HG02852 (cell line): ENCODE measurements around the gene LAG3.
"Not testable (repeated sequence)": the region's sequence is repeated elsewhere in the genome, so short reads cannot be mapped to it uniquely, and the experiment has no call there.

Experiments
- ATAC-seq: cut with Tn5 transposase; IDR thresholded peaks from one replicate; pipeline ENCODE4 v1.9.1; 2021; ENCODE audit warnings: mild to moderate bottlenecking, moderate library complexity; ENCODE audit not compliant: unreplicated experiment

Gene LAG3

DNA sequence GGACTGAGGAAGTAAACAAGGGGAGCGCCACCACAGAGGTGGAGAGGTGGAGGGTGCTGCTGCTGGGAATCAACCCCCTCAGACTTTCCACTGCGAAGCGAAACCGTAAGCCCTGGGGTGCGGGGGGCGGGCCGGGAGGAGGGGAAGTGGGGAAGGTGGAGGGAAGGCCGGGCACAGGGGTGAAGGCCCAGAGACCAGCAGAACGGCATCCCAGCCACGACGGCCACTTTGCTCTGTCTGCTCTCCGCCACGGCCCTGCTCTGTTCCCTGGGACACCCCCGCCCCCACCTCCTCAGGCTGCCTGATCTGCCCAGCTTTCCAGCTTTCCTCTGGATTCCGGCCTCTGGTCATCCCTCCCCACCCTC is at the start of gene LAG3:
TSS of gene LAG3 (plus strand) at position 190 of the 365 bp plus-strand sequence. CDS start 333 bp downstream, outside the sequence.
- no peak for ATAC-seq

DNA sequence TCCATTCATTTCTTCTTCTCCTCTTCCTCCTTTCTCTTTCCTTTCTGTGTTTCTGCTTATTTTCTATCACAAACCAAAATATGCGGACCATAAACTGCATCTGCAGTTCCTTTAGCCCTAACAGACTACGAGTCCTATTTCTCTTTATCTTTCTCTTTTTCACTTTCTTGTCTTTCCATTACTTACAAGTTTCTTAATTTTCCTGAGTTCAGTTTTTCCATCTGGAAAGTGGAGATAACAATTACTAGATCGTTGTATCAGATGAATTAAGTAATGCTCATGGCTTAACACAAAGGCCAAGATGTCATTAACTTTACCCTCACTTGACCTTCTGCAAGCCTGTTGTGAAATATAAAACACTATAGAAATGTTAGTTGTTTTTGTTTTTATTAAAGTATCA is 49.5 kb upstream of the LAG3 start:
- ATAC-seq = no peak

DNA sequence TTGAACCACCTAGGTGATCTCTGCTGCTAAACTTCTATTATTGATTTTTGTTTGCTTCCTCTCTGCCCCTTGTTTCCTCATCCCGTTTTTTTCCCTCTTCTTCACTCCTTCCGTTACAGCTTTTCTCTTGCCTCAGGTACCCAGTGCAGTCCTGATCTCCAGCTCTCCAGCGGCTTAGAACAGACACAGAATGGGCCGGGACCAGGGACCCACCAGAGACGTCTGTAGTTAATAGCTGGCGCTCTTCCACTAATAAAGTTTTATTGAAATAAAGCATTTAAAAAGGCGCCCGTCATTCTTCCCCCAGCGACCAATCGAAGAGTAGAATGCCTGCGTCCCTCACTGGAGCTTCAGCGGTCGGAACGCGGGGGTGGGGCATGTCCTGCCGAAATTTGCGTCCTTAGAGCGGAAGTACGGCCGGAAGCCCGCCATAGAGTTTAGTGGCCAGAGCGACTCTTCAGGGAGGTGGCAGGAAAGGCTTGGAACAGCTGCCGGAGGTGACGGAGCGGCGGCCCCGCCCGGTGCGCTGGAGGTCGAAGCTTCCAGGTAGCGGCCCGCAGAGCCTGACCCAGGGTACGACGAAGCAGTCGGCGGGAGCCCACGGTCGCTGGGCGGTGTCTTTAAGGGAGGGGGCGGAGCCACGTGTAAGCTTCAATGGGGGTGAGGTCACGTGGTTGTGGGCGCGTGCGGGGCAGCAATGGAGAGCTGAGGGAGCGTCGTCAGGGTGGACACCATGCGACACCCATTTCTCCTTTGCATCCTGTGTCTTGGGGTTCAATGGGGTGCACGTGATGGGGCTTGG is 48.5 kb upstream of the LAG3 start, which contains the start of gene COPS7A:
TSS of gene COPS7A (plus strand) at position 440 of the 802 bp plus-strand sequence. CDS start 611 bp downstream, outside the sequence.
- ATAC-seq = peak; percentile 91

DNA sequence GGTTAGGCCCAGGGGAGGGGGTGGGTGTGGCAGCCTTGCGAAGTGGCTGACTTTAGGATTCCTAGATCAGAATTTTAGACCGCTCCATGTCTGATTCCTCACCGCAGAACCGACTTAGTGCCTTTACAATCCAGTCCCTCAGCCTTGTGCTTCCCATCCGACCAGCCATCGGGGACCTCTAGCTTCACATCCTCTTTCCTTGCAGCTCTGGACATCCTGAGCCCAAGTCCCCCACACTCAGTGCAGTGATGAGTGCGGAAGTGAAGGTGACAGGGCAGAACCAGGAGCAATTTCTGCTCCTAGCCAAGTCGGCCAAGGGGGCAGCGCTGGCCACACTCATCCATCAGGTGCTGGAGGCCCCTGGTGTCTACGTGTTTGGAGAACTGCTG is 47.9 kb upstream of the LAG3 start:
- peak; percentile 25 for ATAC-seq

DNA sequence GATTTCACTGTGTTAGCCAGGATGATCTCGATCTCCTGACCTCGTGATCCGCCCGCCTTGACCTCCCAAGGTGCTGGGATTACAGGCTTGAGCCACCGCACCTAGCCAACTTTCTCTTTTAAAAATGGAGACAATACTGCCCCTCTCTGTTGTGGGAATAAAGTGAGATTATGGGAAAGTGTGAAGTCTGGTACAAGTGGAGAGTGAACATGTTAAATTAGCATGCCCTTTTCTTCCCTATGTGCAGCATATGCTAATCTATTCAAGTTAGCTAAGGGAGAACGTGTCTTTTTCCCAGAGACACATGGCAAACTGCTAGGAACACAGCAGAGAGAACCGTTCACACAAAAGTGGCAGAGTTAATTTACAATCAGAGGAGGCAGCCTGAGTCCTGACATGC is 47.0 kb upstream of the LAG3 start:
- ATAC-seq = no peak

DNA sequence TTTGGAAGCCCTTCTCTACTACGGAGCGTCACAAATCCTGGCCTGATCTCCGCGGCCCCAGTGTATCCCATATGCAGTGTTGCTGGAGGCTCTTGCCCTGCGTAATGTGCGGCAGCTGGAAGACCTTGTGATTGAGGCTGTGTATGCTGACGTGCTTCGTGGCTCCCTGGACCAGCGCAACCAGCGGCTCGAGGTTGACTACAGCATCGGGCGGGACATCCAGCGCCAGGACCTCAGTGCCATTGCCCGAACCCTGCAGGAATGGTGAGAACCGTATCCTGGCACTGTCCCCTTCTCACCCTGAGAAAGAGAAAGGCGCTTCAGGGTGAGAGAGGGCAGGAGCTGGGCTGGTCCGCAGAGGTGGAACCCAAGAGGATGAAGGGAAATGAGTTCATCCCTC is 43.1 kb upstream of the LAG3 start:
- no peak for ATAC-seq

DNA sequence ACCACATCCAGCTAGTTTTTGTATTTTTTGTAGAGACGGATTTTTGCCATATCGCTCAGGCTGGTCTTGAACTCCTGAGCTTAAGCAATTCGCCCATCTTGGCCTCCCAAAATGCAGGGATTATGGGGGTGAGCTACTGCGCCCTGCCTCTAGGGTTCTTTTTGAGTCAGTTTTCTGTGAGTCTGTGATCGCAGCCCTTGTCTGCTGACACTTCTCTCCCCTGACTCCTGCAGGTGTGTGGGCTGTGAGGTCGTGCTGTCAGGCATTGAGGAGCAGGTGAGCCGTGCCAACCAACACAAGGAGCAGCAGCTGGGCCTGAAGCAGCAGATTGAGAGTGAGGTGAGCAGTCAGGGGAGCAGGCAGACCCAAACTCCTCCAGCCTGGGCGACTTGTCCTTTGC is 42.2 kb upstream of the LAG3 start:
- ATAC-seq = no peak

DNA sequence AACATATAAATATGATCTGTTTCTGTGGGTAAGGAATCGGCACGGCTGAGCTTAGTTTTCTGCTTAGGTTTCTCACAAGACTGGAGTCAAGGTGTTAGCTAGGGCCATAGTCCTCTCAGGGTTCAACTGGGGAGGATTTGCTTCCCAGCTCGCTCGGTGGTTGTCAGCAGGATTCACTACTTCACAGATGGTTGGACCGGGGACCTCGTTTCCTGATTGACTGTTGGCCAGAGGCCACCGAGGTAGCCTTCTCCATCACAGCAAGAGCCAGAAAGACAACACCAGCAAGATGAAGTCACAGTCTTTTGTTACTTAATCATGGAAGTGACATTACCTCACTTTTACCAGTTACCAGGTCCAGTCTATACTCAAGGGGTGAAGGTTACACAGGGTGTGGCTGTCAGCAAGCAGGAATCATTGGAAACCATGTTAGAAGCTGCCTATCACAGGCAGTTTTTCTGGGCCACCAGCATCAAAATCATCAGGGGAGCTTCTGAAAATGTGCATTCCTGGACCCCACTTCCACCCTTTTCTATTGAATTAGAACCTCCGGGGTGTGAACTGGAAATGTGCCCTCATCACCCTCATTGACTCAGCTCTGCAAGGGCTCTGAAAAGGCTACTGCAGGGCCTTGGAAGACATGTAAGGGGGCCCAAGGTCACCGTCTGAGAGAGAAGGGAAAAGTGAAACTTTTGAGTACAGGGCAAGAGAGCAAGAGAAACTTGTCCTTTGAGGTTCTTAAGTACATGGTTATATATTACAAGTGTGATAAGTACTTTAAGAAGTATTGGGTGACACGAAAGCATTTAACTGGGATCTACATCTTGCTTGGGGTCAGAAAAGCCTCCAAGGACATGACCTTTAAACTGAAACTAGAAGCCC is 37.6 kb upstream of the LAG3 start:
- no peak for ATAC-seq

DNA sequence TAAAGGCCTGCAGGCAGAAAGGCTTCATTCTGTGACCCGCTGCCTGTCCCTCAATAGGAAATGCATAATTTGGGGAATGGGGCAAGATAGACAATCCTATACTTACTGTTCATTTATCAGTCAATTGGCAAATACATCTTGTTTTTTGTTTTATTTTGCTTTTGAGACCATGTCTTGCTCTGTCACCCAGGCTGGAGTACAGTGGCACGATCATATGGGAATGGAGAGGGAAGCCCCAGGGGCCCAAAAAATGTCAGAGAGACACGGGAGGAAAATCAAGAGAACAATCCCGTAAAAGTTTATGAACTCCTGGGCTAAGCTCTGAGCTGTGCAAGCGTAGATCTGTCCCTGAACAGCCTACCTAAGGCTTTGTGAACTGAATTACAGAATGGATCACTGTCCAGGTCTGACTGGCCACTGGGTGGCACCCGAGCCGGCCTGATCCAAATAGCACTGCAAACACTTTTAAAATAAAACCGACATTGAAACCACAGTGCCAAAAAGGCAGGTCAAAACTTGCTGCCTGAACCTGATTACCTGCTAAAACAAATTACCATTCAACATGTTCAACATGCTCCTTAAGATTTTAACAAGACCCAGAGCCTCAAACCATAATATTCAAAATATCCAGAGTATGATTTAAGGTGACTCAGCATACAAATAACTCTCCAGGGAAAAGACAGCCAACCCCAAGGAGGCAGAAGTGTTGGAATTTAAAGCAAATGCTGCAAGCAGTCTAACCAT is 36.7 kb upstream of the LAG3 start:
- no peak for ATAC-seq

DNA sequence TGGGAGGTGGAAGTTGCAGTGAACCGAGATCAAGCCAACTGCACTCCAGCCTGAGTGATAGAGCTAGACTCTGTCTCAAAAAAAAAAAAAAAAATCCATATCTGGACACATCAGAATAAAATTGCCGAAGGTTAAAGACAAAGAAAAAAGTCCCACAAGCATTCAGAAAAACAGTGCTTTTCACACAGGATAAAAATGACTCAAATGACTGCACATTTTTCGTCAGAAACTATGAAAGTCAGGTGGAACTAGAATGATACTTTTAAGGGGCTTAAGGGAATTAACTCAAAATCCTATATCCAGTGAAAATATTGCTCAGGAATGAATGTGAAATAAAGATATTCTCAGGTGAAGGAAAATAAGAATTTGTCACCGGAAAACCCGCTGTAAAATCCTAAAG is 35.6 kb upstream of the LAG3 start:
- no peak for ATAC-seq

DNA sequence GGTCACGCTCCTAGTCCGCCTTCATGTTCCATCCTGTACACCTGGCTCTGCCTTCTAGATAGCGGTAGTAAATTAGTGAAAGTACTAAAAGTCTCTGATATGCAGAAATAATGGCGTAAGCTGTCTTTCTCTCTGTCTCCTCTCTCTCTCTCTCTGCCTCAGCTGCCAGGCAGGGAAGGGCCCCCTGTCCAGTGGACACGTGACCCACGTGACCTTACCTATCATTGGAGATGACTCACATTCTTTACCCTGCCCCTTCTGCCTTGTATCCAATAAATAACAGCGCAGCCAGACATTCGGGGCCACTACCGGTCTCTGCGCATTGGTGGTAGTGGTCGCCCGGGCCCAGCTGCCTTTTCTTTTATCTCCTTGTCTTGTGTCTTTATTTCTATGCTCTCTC is 30.2 kb upstream of the LAG3 start:
- ATAC-seq = not testable (repeated sequence)

DNA sequence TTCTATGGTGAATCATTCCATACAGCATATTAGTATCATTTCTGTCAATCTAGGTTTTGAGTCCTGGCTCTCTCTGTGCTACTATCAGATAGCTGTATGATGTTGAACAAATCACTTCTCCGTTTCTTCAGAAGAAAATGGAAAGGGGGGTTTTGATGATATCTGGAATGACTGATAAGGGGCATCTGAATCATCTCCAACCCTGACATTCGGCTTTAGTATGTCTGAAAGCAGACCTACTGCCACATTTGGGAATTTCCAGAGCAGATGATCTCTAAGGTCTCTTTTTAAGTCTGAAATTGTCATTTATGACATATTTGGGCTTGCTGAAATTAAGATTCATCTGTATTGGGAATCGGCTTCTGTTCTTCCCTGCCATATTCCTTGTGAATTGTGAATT is 29.5 kb upstream of the LAG3 start:
- ATAC-seq = no peak

DNA sequence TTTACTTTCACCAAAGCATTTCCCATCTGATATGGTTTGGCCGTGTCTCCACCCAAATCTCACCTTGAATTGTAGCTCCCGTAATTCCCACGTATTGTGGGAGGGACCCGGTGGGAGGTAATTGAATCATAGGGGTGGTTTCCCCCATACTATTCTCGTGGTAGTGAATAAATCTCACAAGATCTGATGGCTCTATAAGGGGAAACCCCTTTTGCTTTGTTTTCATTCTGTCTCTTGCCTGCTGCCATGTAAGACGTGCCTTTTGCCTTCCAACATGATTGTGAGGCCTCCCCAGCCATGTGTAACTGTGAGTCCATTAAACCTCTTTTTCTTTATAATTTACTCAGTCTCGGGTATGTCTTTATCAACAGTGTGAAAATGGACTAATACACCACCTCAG is 29.0 kb upstream of the LAG3 start:
- ATAC-seq = not testable (repeated sequence)

DNA sequence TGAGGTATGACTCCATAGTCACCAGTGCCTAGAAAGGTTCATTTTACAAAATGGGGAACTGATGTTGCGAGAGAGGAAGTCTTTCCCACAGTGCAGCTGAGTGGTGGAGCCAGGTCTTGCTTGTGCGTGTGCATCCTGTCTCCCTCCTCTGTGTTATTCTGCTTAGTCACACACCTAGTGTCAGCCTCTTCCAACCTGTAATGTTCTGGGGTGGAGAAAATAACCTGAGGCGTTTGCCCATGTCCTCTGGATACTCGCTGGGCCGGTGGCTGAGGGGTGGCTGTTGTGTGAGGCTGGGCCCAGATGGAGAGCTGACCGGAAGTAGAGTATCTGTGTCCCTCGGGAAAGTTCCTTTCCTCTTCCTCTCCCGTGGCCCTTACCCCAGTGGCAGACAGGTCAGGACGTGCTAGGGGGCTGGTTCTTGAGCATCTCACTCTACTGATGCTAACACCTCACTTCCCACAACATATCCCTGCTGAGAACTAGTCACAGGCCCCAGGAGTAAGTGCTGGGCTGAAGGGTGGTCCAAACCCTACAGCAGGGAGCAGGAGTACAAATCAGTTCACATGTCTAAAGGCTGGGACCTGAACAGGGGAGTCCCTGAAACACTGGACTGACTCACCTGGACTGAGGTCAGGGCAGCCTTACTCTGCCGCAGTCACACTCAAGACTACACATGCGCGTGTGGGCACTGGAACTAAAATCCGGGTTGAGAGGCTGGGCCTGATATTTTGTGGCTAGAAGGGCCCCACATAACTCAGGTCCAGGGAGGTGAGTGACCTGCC is 26.4 kb upstream of the LAG3 start:
- ATAC-seq = no peak

DNA sequence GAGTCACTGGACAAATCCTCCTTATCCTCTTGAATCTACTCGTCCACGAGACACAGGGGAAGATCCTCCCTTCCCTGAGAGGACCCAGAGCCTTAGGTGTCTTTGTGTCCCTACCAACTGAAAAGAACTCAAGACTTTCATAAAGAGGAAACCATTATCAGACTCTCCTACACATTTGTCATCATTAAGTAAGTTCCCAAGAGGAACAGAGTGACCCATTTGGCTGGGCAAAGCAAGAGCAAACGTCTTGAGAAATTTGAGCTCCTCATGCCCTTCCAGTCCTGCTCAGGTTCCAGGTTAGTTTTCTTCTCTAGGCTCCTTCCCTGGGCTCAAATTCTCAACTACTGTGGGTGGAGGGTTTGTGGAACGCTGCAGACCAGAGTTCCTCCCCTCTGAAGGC is 25.1 kb upstream of the LAG3 start:
- no peak for ATAC-seq

DNA sequence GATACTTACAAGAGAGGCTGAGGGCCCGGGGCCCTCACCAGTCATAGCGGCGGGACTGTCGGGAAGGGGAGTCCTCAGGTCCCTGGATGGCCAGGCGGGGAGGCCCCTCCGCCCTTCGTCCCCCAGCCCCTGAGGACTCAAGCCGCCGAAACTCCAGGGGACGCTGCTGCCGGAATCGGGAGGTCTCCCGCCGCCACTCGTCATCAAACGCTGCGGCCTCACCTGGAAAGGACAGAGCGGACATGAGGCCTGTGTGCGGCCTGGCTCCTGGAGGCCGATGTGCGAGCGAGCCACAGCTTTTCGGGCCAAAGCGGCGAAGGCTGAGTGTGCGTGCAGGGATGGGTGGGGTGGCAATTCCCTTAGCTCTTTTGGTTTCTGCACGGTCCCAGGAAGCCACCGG is 23.6 kb upstream of the LAG3 start:
- ATAC-seq = no peak

DNA sequence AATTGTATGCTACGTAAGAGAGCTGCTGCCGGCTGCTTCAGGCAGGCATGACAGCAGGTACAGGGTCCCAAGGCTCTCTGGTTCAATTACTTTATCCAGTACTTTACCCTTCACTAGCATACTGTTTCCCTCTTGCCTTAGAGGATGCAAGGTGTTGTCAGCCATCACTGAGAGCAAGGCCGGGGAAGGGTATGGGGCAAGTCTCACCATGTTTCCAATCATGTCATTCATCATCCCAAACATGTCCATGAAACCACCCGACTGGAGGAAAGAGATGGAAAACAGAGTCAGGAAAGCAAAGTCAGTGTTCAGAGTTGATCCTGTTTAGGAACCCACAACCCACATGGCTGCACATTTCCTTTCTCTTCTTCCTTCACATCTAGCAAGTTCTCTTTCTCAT is 21.8 kb upstream of the LAG3 start:
- ATAC-seq = no peak

DNA sequence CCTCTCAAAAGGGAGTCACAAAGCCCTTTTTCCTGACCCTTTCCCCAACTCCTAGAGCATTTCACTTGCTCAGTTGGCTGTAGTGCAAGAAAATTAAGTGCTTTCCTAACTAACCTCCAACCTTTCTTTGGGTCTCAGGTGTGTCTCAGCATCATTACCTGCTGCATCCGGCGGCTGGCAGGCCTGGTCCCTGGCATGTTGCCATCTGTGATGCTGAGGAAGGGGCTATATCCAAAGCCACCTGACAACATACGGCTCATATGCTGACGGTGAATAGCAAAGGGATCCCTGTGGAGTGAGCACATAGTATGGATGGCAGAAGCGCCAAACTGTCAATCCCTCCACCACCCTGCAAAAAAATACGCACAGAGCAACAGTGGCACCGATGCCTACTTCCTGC is 20.6 kb upstream of the LAG3 start:
- ATAC-seq = no peak

DNA sequence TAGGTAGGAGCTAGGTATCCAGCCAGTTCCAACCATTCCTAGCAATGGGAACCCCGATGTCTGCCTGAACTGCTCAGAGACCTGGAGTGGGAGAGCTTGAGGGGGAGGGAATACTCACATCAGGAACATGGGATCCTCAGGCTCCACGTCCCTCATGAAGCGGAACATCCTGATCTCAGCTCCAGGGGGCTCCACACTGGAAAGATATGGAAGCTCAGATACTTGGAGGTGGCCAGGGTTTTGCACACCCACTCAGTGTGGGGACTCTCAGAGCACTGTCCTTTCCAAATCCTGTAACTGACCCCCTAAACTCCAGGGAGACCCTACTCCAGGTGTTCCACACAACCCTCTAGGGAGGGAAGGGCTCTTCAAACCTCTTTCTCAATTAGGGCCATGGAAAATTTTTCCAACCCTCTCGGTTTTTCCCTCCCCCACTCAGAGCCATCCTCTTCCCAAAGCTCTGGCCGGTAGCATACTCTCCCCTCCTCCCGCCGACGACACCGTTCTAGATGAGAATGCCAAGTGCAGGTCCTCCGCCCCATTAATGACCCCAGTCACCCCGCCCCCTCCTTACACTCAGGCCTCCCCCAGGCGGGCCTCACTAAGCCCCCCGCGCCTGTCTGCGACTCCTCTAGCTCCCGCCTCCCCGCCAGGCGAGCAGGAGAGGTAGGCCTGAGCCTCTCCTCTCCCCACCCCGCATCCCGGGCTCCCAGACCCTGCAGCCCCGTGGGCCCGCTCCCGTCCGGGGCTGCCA is 20.0 kb upstream of the LAG3 start:
- no peak for ATAC-seq
